ENCODE data around the gene TMEM158.

Gene TMEM158

DNA sequence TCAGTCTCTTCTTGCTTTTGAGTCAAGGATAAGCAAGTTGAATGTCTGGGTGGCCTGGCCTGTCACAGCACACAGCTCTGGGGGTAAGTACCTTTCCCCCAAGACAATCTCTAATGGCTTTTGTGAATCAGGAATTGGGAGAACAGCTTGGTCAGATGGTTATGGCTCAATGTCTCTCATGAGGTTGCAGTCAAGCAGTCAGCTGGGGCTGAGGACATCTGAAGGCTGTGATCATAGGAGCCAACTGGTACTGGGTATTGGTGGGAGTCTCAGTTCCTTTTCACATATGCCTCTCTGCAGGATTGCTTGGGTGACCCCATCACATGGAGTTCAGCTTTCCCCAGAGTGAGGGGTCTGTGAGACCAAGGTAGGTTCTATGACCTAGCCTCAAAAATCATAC lies 33.0 kb upstream of the TMEM158 start:
- no peak for ATAC-seq
- TF ChIP-seq RARB (CRISPR knock-in tag; IDR thresholded peaks at IDR 0.05) (no peak), PPARA (CRISPR knock-in tag; IDR thresholded peaks at IDR 0.05; ENCODE audit: borderline replicate concordance) (no peak), SNAI2 (CRISPR knock-in tag; IDR thresholded peaks at IDR 0.05) (no peak), ARNTL (CRISPR knock-in tag; IDR thresholded peaks at IDR 0.05; ENCODE audit: borderline replicate concordance, low read depth) (no peak), ZNF70 (CRISPR knock-in tag; IDR thresholded peaks at IDR 0.05) (no peak), OSR1 (CRISPR knock-in tag; IDR thresholded peaks at IDR 0.05) (no peak)
- TF ChIP-seq, protein P1, sequence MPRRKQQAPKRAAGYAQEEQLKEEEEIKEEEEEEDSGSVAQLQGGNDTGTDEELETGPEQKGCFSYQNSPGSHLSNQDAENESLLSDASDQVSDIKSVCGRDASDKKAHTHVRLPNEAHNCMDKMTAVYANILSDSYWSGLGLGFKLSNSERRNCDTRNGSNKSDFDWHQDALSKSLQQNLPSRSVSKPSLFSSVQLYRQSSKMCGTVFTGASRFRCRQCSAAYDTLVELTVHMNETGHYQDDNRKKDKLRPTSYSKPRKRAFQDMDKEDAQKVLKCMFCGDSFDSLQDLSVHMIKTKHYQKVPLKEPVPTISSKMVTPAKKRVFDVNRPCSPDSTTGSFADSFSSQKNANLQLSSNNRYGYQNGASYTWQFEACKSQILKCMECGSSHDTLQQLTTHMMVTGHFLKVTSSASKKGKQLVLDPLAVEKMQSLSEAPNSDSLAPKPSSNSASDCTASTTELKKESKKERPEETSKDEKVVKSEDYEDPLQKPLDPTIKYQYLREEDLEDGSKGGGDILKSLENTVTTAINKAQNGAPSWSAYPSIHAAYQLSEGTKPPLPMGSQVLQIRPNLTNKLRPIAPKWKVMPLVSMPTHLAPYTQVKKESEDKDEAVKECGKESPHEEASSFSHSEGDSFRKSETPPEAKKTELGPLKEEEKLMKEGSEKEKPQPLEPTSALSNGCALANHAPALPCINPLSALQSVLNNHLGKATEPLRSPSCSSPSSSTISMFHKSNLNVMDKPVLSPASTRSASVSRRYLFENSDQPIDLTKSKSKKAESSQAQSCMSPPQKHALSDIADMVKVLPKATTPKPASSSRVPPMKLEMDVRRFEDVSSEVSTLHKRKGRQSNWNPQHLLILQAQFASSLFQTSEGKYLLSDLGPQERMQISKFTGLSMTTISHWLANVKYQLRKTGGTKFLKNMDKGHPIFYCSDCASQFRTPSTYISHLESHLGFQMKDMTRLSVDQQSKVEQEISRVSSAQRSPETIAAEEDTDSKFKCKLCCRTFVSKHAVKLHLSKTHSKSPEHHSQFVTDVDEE (CRISPR knock-in tag; IDR thresholded peaks at IDR 0.05): no peak

GRCh38 chr3:45258317-45258716 lies 32.2 kb upstream of the TMEM158 start:
- TF ChIP-seq ISL1 (CRISPR knock-in tag; IDR thresholded peaks at IDR 0.05) (no peak), CSRNP3 (CRISPR knock-in tag; IDR thresholded peaks at IDR 0.05) (no peak), BACH2 (CRISPR knock-in tag; IDR thresholded peaks at IDR 0.05; ENCODE audit: borderline replicate concordance) (no peak), PATZ1 (CRISPR knock-in tag; IDR thresholded peaks at IDR 0.05; ENCODE audit: borderline replicate concordance) (no peak), CSDC2 (CRISPR knock-in tag; IDR thresholded peaks at IDR 0.05) (no peak), GLIS3 (CRISPR knock-in tag; IDR thresholded peaks at IDR 0.05) (no peak), ZNF8 (CRISPR knock-in tag; IDR thresholded peaks at IDR 0.05) (no peak), RARB (CRISPR knock-in tag; IDR thresholded peaks at IDR 0.05) (no peak), TOX (CRISPR knock-in tag; IDR thresholded peaks at IDR 0.05; ENCODE audit: borderline replicate concordance) (no peak), ZNF565 (CRISPR knock-in tag; conservative IDR thresholded peaks at IDR 0.05; ENCODE audit: low read depth) (no peak), SNAI2 (CRISPR knock-in tag; IDR thresholded peaks at IDR 0.05) (no peak), ZFP3 (CRISPR knock-in tag; IDR thresholded peaks at IDR 0.05) (no peak), ZFP30 (CRISPR knock-in tag; IDR thresholded peaks at IDR 0.05) (no peak), OSR1 (CRISPR knock-in tag; IDR thresholded peaks at IDR 0.05) (no peak), PPARA (CRISPR knock-in tag; IDR thresholded peaks at IDR 0.05; ENCODE audit: borderline replicate concordance) (no peak), ARNTL (CRISPR knock-in tag; IDR thresholded peaks at IDR 0.05; ENCODE audit: borderline replicate concordance, low read depth) (no peak), ZNF70 (CRISPR knock-in tag; IDR thresholded peaks at IDR 0.05) (no peak), ESRRG (CRISPR knock-in tag; IDR thresholded peaks at IDR 0.05) (no peak)
- TF ChIP-seq, protein P2, sequence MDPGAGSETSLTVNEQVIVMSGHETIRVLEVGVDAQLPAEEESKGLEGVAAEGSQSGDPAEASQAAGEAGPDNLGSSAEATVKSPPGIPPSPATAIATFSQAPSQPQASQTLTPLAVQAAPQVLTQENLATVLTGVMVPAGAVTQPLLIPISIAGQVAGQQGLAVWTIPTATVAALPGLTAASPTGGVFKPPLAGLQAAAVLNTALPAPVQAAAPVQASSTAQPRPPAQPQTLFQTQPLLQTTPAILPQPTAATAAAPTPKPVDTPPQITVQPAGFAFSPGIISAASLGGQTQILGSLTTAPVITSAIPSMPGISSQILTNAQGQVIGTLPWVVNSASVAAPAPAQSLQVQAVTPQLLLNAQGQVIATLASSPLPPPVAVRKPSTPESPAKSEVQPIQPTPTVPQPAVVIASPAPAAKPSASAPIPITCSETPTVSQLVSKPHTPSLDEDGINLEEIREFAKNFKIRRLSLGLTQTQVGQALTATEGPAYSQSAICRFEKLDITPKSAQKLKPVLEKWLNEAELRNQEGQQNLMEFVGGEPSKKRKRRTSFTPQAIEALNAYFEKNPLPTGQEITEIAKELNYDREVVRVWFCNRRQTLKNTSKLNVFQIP (CRISPR knock-in tag; IDR thresholded peaks at IDR 0.05; ENCODE audit: borderline replicate concordance, low read depth): no peak
- TF ChIP-seq, protein P3, sequence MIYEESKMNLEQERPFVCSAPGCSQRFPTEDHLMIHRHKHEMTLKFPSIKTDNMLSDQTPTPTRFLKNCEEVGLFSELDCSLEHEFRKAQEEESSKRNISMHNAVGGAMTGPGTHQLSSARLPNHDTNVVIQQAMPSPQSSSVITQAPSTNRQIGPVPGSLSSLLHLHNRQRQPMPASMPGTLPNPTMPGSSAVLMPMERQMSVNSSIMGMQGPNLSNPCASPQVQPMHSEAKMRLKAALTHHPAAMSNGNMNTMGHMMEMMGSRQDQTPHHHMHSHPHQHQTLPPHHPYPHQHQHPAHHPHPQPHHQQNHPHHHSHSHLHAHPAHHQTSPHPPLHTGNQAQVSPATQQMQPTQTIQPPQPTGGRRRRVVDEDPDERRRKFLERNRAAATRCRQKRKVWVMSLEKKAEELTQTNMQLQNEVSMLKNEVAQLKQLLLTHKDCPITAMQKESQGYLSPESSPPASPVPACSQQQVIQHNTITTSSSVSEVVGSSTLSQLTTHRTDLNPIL (CRISPR knock-in tag; IDR thresholded peaks at IDR 0.05; ENCODE audit: low read depth): no peak
- ATAC-seq: no peak

DNA sequence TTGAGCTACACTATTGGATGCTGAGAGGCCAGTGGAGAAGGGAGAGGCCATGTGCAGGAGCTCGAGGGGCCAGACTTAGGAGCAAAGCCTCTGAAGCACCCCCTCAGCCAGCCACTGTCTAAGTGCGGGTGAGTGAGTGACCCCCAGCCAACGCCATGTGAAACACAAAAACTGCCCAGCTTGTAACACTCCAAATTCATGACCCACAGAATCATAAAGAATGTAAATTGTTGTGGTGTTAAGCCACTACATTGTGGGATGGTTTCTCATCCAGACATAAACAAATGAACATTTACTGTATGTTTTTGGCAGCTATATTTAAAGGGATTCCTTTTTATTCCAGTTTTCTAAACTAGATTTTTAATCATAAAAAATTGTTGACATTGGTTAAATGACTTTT lies 27.2 kb upstream of the TMEM158 start:
- ATAC-seq: no peak
- TF ChIP-seq RARB (CRISPR knock-in tag; IDR thresholded peaks at IDR 0.05) (no peak), ZFP30 (CRISPR knock-in tag; IDR thresholded peaks at IDR 0.05) (no peak), TCF4 (CRISPR knock-in tag; IDR thresholded peaks at IDR 0.05; ENCODE audit: borderline replicate concordance) (no peak), CSDC2 (CRISPR knock-in tag; IDR thresholded peaks at IDR 0.05) (no peak), ISL1 (CRISPR knock-in tag; IDR thresholded peaks at IDR 0.05) (no peak), PPARA (CRISPR knock-in tag; IDR thresholded peaks at IDR 0.05; ENCODE audit: borderline replicate concordance) (no peak), OSR1 (CRISPR knock-in tag; IDR thresholded peaks at IDR 0.05) (no peak)
- TF ChIP-seq, protein P2 (CRISPR knock-in tag; IDR thresholded peaks at IDR 0.05; ENCODE audit: borderline replicate concordance, low read depth): no peak
- TF ChIP-seq, protein P1 (CRISPR knock-in tag; IDR thresholded peaks at IDR 0.05): no peak

All from SK-N-SH treated with all-trans-retinoic acid at 6 μM for 48 hours (cell line).